Sigmoid colon (tissue), 4 donors: ENCODE data around the gene GRM4.

Source experiments
- EP300 ChIP-seq, 4 donors: sonication (generic); formaldehyde crosslinking; IDR thresholded peaks; one replicate each; pipeline ENCODE4 v1.6.1; 2017; ENCODE audit warnings: antibody characterized with exemption in 4 of 4
- POLR2A ChIP-seq, 2 donors: fragments of 450-650 bp; IDR thresholded peaks; one replicate each; pipeline ENCODE4 v1.6.1; 2016; ENCODE audit warnings: antibody characterized with exemption in 2 of 2, mild to moderate bottlenecking in 2 of 2, moderate library complexity in 2 of 2
- POLR2AphosphoS5 ChIP-seq, 4 donors: sonication (generic); formaldehyde crosslinking; IDR thresholded peaks; one replicate each; pipeline ENCODE4 v1.6.1; 2017; ENCODE audit warnings: antibody characterized with exemption in 4 of 4
- TF ChIP-seq, protein P1 (sequence below), 4 experiments: fragments of 450-650 bp in 3 of 4; fragments of 200-600 bp in 1 of 4; IDR thresholded peaks; one replicate each; pipeline ENCODE4 v1.5.1; 2016 to 2019; ENCODE audit warnings: antibody characterized with exemption in 4 of 4, mild to moderate bottlenecking in 3 of 4, moderate library complexity in 2 of 4

DNA sequence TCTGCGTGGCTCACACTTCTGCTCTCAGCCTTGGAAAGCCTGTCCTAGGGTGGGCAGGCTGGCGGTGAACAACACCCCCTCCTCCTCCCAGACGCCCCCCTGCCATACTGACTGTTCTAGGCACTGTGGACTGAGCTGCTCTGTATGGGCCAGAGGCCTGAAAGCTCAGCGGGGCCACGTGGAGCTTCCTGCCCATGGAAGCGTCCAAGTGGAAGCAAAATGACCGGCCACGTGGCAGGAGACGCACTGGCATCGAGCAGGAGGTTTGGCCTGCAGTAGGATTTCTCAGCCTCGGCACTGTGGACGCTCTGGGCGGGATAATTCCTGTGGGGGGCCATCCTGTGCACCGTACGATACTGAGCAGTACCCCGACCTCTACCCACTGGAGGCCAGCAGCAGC is 88.7 kb downstream of the GRM4 start:
- TF ChIP-seq POLR2A (IDR thresholded peaks at IDR 0.05) (no peak), POLR2AphosphoS5 (IDR thresholded peaks at IDR 0.05) (no peak), EP300 (IDR thresholded peaks at IDR 0.05) (no peak)
- TF ChIP-seq, protein P1, sequence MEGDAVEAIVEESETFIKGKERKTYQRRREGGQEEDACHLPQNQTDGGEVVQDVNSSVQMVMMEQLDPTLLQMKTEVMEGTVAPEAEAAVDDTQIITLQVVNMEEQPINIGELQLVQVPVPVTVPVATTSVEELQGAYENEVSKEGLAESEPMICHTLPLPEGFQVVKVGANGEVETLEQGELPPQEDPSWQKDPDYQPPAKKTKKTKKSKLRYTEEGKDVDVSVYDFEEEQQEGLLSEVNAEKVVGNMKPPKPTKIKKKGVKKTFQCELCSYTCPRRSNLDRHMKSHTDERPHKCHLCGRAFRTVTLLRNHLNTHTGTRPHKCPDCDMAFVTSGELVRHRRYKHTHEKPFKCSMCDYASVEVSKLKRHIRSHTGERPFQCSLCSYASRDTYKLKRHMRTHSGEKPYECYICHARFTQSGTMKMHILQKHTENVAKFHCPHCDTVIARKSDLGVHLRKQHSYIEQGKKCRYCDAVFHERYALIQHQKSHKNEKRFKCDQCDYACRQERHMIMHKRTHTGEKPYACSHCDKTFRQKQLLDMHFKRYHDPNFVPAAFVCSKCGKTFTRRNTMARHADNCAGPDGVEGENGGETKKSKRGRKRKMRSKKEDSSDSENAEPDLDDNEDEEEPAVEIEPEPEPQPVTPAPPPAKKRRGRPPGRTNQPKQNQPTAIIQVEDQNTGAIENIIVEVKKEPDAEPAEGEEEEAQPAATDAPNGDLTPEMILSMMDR (IDR thresholded peaks at IDR 0.05), result no peak
